GM23338 (cell line): ENCODE results near the gene GALNT7. TPM values are rescaled to one million over a fixed set of nuclear protein-coding genes. Genes with fewer than 3 reads are reported as not detected.

Experiments
- ATAC-seq: fragments of 200-7000 bp; cut with Tn5 transposase; 3 replicates; pipeline ENCODE4 v1.9.1; 2020
- DNase-seq: peaks from one replicate; pipeline ENCODE4 v3.0.0-alpha.2; 2015; ENCODE audit warnings: low spot score
- H2AFZ ChIP-seq: fragments of 200-600 bp; sonication (generic); 2 replicates; pipeline ENCODE4 v1.8.0; 2016; ENCODE audit warnings: antibody characterized with exemption, mild to moderate bottlenecking, moderate library complexity
- H3F3A ChIP-seq: fragments of 200-600 bp; sonication (generic); replicated peaks from 2 replicates; pipeline ENCODE4 v1.8.0; 2017; ENCODE audit warnings: antibody characterized with exemption, mixed run types, low read depth
- H3K27ac ChIP-seq: fragments of 200-600 bp; sonication (generic); 2 replicates; pipeline ENCODE4 v1.6.1; 2016; ENCODE audit warnings: low read depth
- H3K27me3 ChIP-seq: fragments of 200-600 bp; sonication (generic); 2 replicates; pipeline ENCODE4 v1.8.0; 2016; ENCODE audit warnings: mild to moderate bottlenecking, mixed run types, moderate library complexity; ENCODE audit not compliant: insufficient read depth
- H3K36me3 ChIP-seq: fragments of 200-600 bp; sonication (generic); 2 replicates; pipeline ENCODE4 v1.8.0; 2016; ENCODE audit warnings: mild to moderate bottlenecking; ENCODE audit not compliant: insufficient read depth
- H3K4me1 ChIP-seq: fragments of 200-600 bp; sonication (generic); 2 replicates; pipeline ENCODE4 v1.8.0; 2016; ENCODE audit warnings: mild to moderate bottlenecking, moderate library complexity; ENCODE audit not compliant: insufficient read depth
- H3K4me2 ChIP-seq: fragments of 200-600 bp; sonication (generic); 2 replicates; pipeline ENCODE4 v1.7.1; 2017; ENCODE audit warnings: mixed run types
- H3K4me3 ChIP-seq: fragments of 200-600 bp; sonication (generic); 2 replicates; pipeline ENCODE4 v1.6.1; 2016; ENCODE audit warnings: mixed run types
- H3K79me2 ChIP-seq: fragments of 200-600 bp; sonication (generic); replicated peaks from 2 replicates; pipeline ENCODE4 v1.8.0; 2017; ENCODE audit warnings: mild to moderate bottlenecking; ENCODE audit not compliant: insufficient read depth
- H3K9me2 ChIP-seq: fragments of 200-600 bp; sonication (generic); 2 replicates; pipeline ENCODE4 v1.8.0; 2017; ENCODE audit not compliant: insufficient read depth
- H4K20me1 ChIP-seq: fragments of 200-600 bp; sonication (generic); replicated peaks from 2 replicates; pipeline ENCODE4 v1.8.0; 2017; ENCODE audit warnings: mild to moderate bottlenecking; ENCODE audit not compliant: insufficient read depth
- H3K27ac Mint-ChIP-seq: 2 replicates; pipeline ENCODE4 v1.8.0; 2020; ENCODE audit warnings: inconsistent platforms, mild to moderate bottlenecking, moderate library complexity, mixed read lengths
- H3K27me3 Mint-ChIP-seq: 3 replicates; pipeline ENCODE4 v1.8.0; 2022; ENCODE audit warnings: low read depth, mild to moderate bottlenecking, moderate library complexity, mixed read lengths, inconsistent platforms; ENCODE audit not compliant: insufficient read depth, poor library complexity
- H3K36me3 Mint-ChIP-seq: 3 replicates; pipeline ENCODE4 v1.8.0; 2021; ENCODE audit warnings: low read depth, mild to moderate bottlenecking, inconsistent platforms, moderate library complexity, mixed read lengths
- H3K4me1 Mint-ChIP-seq: 3 replicates; pipeline ENCODE4 v1.8.0; 2020; ENCODE audit warnings: mild to moderate bottlenecking, inconsistent platforms, mixed read lengths
- H3K4me3 Mint-ChIP-seq: 3 replicates; pipeline ENCODE4 v1.8.0; 2021; ENCODE audit warnings: moderate library complexity, mild to moderate bottlenecking, inconsistent platforms, mixed read lengths
- H3K9me3 Mint-ChIP-seq: 3 replicates; pipeline ENCODE4 v1.8.0; 2020; ENCODE audit warnings: moderate library complexity, mild to moderate bottlenecking, inconsistent platforms, mixed read lengths
- CREB1 ChIP-seq: fragments of 250-450 bp; sonication (Bioruptor Pico); IDR thresholded peaks from 2 replicates; pipeline ENCODE4 v1.5.0; 2020; ENCODE audit warnings: low read depth, mild to moderate bottlenecking, moderate library complexity
- CTCF ChIP-seq, 2 experiments: fragments of 200-600 bp in 1 of 2; sonication (generic) in 1 of 2; conservative IDR thresholded peaks; 2 replicates each; pipeline versions ENCODE4 v1.5.1 to v1.6.1; 2016 to 2017; ENCODE audit warnings: antibody characterized with exemption in 2 of 2, low read depth in 2 of 2, mild to moderate bottlenecking in 2 of 2, moderate library complexity in 1 of 2
- ETS1 ChIP-seq: IDR thresholded peaks from 2 replicates; pipeline ENCODE4 v1.6.1; 2016; ENCODE audit warnings: antibody characterized with exemption
- EZH2phosphoT487 ChIP-seq: fragments of 200-600 bp; sonication (generic); IDR thresholded peaks from one replicate; pipeline ENCODE4 v1.8.1; 2018; ENCODE audit warnings: antibody characterized with exemption; ENCODE audit not compliant: unreplicated experiment
- JUNB ChIP-seq: IDR thresholded peaks from one replicate; pipeline ENCODE4 v1.6.1; 2016; ENCODE audit warnings: antibody characterized with exemption; ENCODE audit not compliant: unreplicated experiment
- NANOG ChIP-seq: IDR thresholded peaks from 2 replicates; pipeline ENCODE4 v1.6.1; 2016; ENCODE audit warnings: antibody characterized with exemption, borderline replicate concordance
- POLR2AphosphoS5 ChIP-seq: IDR thresholded peaks from 2 replicates; pipeline ENCODE4 v1.6.1; 2016; ENCODE audit warnings: antibody characterized with exemption, low read depth
- REST ChIP-seq: IDR thresholded peaks from one replicate; pipeline ENCODE4 v1.6.1; 2018; ENCODE audit warnings: antibody characterized with exemption; ENCODE audit not compliant: unreplicated experiment
- STAT1 ChIP-seq: IDR thresholded peaks from one replicate; pipeline ENCODE4 v1.6.1; 2016; ENCODE audit warnings: antibody characterized with exemption; ENCODE audit not compliant: unreplicated experiment
- ZNF114 ChIP-seq: fragments of 250-450 bp; sonication (Bioruptor Pico); IDR thresholded peaks from 2 replicates; pipeline ENCODE4 v1.5.0; 2020; ENCODE audit warnings: mild to moderate bottlenecking, moderate library complexity
- ZNF331 ChIP-seq: fragments of 250-450 bp; sonication (Bioruptor Pico); IDR thresholded peaks from 2 replicates; pipeline ENCODE4 v1.5.0; 2020; ENCODE audit warnings: low read depth, mild to moderate bottlenecking, moderate library complexity
- ZNF462 ChIP-seq: fragments of 250-450 bp; sonication (Bioruptor Pico); IDR thresholded peaks from 2 replicates; pipeline ENCODE4 v1.5.0; 2020; ENCODE audit warnings: mild to moderate bottlenecking, moderate library complexity
- polyA plus RNA-seq: library from polyadenylated mRNA; unstranded; fragments of >200 nt; fragmentation: Nextera tagmentation; extraction: Ambion mirVana; gene quantifications from 2 replicates; pipeline ENCODE4 v1.2.1, GENCODE V29; 2016
- total RNA-seq: library from RNA; depleted of rRNA; stranded (reverse); fragments of >200 nt; shearing (Covaris generic); gene quantifications from 2 replicates; pipeline ENCODE4 v1.2.3, GENCODE V29; 2014

GALNT7 gene
- total and polyA plus RNA-seq, 2 experiments from 2014 or later: 31.8 to 72.2 TPM

GRCh38 chr4:173282256-173282562 is 113.6 kb downstream of the GALNT7 start:
- DNase-seq: no peak
- Histone ChIP-seq H3K9me2 (0 out of 2 replicates have a peak, but pooled peaks cover 3% of the 10 kb centered on the region), H2AFZ (no peak overlapping the region), H3K79me2 (peaks cover 79% of the 10 kb centered on the region), H3F3A (no peaks in the 10 kb centered on the region), H3K4me3 (no peak overlapping the region), H4K20me1 (peaks cover 8% of the 10 kb centered on the region; the same call in 1 of the 2 replicates), H3K27ac (no peak overlapping the region), H3K36me3 (peaks cover 33% of the 10 kb centered on the region), H3K4me1 (no peaks in the 10 kb centered on the region), H3K27me3 (no peaks in the 10 kb centered on the region), H3K4me2 (no peak overlapping the region)
- peaks cover 64% of the 10 kb centered on the region for H3K36me3 Mint-ChIP-seq
- peaks cover 3% of the 10 kb centered on the region for H3K27me3 Mint-ChIP-seq
- no peak for ATAC-seq
- no peak for TF ChIP-seq ZNF462 (CRISPR knock-in tag)
- no peak for TF ChIP-seq CREB1
- TF ChIP-seq ZNF114 (CRISPR knock-in tag): no peak
- no peak for TF ChIP-seq JUNB
- no peak for TF ChIP-seq NANOG
- TF ChIP-seq ETS1: no peak
- TF ChIP-seq STAT1: no peak
- no peak for TF ChIP-seq ZNF331 (CRISPR knock-in tag)
- no peak for TF ChIP-seq EZH2phosphoT487
- no peak for TF ChIP-seq POLR2AphosphoS5
- TF ChIP-seq CTCF (conservative IDR thresholded peaks at IDR 0.05; ENCODE audit: low read depth in 2 of 2): no peak
- no peak for TF ChIP-seq REST
- peaks cover 3% of the 10 kb centered on the region; the same call in 2 of the 3 replicates for H3K4me1 Mint-ChIP-seq
- H3K9me3 Mint-ChIP-seq: peaks cover 48% of the 10 kb centered on the region
- H3K4me3 Mint-ChIP-seq: no peak overlapping the region
- no peak overlapping the region for H3K27ac Mint-ChIP-seq
